ENCODE data around the gene OR4D1.
"Not testable (repeated sequence)": the region's sequence is repeated elsewhere in the genome, so short reads cannot be mapped to it uniquely, and the experiment has no call there.

The OR4D1 gene

DNA sequence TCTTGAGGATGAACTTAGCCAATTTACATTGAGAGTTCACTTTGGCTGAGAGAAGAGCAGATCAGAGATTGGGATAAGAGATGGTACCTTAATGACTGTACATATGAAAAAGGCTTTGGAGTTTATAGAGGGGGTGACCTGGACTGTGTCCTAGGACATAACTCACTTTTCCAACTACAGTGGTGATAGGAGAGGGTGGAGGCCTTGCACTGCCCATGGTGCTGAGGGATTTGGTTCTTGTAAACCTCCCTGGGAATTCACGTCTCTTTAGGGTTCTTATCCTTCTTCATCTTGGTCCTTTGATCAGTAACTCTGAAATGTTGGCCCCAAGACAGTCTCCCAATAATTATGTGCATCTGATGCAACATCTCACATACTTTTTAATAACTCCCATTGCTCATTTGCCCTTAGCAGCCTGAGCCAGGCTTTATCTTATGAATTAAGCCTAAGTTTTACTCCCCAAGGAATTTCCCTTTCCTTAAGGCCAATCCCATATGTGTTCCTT, at the start of gene OR4D1:
Gene OR4D1, plus strand, starts transcription at position 455 of the 505 bp plus-strand sequence. CDS start 6,770 bp downstream, outside the sequence.
- no peak for DNase-seq

DNA sequence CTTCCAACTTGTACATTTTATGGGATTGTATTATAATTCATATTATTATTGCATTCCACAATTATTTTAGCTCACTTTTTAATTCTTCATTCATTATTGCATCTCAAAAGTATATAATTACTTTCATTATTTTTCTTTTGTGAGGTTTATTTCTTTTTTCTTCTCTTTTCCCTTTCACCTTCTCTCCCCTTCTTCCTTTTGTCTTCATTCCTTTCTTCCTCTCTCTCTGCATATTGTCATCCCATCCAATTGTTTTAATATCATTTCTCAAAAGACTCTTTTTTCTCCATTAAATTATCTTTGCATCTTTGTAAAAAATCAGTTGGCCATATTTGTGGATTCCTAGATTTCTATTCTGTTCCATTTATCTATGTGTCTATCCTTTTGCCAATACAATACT, 47.7 kb upstream of the OR4D1 start:
- no peak for DNase-seq

DNA sequence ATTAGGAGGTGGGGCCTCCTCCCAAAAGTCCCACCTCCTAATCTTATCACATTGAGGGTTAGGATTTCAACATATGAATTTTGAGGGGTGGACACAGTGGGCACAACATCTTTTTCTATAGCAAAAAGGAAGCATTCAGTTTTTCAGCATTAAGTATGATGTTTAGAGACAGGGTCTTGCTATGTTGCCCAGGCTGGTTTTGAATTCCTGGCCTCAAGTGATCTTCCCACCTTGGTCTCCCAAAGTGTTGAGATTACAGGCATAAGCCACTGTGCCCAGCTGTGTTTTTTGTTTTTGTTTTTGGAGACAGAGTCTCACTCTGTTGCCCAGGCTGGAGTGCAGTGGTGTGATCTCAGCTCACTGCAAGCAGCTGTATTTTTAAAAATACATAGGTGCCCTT, 46.3 kb upstream of the OR4D1 start:
- not testable (repeated sequence) for DNase-seq

DNA sequence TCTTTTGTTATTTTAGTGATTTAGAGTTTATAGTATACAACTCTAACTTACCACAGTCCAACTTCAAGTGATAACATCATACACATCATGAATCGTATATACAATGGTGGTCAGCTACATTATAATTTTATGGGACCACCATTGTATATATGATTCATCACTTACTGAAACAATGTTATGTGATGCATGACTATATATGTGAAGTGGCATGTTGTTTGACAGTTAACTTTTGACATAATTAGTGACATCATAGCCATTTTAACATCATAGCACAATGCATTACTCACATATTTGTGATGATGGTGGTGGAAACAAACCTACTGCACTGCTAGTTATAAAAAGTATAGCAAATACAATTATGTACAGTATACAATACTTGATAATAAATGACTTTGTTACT, 43.1 kb upstream of the OR4D1 start:
- DNase-seq: no peak

DNA sequence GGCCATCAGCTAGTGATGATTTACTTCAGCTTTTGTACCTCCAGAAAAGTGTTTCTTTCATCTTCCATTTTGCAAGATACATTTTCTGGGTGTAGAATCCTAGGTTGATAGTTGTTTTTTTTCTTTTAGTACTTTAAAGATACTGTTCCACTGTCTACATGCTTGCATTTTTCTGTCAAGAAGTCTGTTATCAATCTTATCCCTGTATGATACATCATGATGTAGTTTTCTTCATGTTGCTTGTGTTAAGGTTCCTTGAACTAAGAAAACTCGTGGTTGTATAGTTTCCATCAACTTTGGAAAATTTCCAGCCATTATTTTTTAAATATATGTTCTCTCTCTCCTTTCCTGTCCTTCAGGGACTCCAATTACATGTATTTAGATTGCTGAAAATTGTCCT, 40.9 kb upstream of the OR4D1 start:
- DNase-seq: no peak

DNA sequence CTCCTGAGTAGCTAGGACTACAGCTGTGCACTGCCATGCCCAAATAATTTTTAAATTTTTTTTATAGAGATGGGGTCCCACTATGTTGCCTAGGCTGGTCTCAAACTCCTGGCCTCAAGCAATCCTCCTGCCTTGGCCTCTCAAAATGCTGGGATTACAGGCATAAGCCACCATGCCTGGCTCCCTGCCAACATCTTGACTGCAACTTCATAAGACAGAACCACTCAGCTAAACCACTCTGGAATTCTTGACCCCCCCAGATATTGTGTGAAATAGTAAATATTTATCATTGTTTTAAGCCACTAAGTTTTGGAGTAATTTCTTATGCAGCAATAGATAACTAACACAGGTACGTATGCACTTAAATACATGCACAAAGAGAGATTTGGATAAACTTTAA, 39.0 kb upstream of the OR4D1 start:
- DNase-seq: no peak

DNA sequence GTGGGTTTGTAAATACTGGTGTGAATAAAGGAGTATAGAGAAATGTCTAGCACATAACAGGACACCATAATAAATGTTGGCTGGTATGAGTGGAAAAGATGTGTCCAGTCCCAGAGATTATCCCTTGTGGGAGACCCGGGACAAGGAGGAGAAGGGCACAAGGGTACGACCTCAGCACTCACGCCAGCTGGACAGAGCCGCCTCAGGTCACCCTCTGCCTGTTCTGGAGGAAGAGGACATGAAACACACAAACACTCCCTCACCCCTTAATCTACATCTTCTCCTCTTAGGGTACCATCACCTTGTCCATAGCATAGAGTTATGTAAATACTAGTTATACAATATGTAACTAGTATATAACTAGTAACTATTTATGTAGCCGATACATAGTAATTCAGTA, 38.2 kb upstream of the OR4D1 start:
- DNase-seq: no peak

DNA sequence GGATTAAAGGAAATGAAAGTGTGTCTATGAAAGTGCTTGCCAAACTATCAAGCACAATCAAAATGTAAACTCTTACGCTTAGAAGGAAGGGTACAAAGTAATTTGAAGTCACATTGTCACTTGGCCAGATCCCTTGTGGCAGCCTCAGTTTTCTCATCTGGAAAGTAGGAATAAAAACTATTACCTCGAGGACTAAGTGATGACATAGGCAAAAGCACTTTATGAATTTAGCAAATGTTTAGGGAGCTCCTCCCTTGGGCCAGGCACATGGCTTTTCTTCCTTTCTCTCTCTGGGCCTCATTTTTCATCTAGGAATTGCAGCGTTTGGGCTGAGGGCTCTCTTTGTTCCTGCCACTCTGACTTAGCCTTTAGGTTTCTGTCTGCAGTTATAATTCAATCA, 36.5 kb upstream of the OR4D1 start:
- DNase-seq: no peak

DNA sequence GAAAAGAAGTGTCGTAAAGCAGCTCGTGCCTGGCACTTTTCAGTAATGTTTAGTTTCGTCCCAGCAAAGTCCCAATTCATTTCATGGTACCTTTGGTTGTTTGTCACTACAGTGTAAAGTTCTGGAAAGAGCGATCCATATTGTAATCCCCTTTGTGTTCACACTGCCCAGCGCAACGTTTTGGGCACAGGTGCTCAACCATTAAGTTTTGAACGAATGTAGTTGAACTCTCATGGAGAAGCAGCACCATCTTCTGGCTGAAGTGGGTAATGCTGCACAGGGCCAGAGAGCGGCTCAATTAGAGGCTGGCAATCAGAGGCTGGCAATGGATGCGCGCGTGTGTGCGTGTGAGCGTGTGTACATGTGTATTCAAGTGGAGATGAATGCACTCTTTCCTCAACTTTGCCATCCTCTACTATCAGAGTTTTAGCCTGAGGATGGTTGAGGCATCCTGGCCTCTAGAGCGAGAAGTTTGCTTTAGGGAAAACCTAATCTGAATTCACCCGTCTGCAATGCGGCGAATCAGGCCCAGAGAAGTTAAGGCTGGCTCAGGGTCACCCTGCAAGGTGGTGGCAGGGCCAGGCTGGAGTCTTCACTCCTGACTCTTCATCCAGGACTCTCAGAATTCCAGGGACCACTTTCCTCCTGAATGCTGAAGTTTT, 35.1 kb upstream of the OR4D1 start:
- DNase-seq: peak; percentile 85

DNA sequence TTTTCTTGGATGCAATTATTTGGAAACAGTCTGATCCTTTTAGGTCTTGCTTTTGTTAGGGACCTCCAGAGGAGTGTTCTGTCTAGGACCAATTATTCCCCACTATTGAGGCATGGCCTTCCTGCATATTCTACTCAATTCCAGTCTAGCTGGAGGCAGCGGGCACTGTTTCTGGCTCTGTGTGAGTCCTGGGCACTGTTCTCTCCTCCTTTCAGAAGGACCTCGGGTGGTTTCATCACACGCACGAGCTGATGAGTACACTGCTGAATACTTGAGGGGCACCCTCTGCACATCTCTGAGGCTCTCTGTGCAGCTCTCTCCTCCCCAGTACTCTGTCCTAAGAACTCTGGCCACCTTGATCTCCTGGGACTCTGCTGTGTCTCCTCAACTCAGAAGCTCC, 34.2 kb upstream of the OR4D1 start:
- DNase-seq: no peak

DNA sequence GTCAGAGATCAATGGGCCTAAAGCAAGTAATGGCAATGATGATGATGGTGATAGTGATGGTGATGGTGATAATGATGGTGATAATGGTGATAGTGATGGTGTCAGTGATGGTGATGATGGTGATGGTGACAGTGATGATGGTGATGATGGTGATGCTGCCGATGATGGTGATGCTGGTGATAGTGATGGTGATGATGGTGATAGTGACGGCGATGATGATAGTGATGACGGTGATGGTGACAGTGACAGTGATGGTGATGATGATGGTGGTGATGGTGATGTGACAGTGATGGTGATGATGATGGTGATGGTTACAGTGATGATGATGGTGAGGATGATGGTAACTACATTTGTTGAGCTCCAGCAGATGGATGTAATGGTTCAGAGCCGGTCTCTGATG, 30.8 kb upstream of the OR4D1 start:
- DNase-seq: no peak

DNA sequence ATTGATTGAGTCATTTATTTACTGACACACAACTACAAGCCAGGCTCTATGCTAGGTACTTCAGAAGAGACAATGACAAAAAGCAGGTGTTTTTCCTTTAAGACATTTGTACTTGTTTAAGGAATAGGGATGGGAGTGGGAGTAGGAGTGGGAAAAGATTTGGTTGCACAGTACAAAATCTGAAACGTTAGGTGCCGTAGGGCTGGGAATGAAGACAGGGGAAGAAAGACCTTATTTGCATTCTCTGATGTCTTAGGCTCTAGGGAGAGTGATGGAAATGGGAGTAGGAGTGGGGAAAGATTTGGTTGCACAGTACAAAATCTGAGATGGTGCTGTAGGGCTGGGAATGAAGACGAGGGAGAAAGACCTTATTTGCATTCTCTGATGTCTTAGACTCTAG, 28.7 kb upstream of the OR4D1 start:
- DNase-seq: no peak

DNA sequence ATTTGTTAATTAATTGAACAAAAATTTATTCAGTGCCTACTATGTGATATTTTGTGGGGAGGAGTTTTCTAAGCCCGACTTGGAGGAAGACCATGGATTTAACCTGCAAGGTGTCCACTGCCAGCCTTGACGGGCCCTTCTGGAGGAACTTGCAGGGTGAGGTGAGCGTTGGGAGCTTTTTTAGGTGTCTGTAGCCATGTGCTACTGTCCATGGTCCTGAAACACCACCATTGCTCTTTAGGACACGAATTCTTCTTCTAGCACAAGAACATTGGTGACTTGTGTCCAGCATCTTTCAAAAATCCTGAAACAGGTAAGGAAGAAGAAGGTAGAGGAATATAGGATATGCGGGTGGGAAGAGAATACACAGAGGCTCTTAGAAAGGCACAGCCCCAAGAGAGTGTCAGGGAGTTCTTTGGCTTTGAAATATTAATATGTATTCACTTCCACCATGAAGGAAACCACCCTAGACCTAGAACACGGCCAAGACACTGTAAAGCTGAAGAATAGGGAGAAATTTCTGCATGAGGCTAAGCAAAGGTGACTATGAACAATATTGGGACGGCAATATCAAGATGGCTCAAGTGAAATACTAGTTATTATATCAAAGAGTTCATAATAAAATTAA, 27.9 kb upstream of the OR4D1 start:
- DNase-seq: peak; percentile 62

DNA sequence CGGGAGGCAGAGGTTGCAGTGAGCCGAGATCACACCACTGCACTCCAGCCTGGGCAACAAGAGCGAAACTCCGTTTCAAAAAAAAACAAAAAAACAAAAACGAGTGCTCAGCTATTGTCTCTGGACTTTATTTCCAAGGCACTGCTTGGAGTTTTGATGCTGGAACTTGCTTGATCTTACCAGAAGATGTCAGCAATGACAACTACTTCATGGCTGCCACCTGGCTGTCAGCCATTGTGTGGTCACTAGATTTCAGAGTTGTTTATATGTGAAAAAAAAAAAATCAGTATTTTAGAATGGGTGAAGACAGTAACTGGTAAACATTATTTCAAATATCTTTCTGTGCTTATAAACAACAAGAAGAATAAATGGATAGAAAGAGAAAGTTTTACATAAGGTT, 26.3 kb upstream of the OR4D1 start:
- peak; percentile 76 for DNase-seq

DNA sequence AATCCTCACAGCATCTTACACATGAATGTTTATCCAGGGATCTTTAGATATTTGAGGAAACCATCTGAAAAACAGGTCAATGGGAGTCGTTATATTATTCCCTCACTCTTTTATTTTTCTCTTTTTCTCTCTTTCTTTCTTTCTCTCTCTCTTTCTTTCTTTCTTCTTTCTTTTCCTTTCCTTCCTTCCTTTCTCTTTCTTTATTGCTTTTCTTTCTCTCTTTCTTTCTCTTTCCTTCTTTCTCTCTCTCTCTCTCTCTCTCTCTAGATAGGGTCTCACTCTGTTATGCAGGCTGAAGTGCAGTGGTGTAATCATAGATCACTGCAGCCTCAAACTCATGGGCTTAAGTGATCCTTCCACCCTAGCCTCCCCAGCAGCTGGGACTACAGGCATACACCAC, 20.3 kb upstream of the OR4D1 start:
- no peak for DNase-seq

DNA sequence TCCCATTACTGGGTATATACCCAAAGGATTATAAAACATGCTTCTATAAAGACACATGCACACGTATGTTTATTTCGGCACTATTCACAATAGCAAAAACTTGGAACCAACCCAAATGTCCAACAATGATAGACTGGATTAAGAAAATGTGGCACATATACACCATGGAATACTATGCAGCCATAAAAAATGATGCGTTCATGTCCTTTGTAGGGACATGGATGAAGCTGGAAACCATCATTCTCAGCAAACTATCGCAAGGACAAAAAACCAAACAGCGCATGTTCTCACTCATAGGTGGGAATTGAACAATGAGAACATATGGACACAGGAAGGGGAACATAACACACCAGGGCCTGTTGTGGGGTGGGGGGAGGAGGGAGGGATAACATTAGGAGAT, 15.5 kb upstream of the OR4D1 start:
- not testable (repeated sequence) for DNase-seq

DNA sequence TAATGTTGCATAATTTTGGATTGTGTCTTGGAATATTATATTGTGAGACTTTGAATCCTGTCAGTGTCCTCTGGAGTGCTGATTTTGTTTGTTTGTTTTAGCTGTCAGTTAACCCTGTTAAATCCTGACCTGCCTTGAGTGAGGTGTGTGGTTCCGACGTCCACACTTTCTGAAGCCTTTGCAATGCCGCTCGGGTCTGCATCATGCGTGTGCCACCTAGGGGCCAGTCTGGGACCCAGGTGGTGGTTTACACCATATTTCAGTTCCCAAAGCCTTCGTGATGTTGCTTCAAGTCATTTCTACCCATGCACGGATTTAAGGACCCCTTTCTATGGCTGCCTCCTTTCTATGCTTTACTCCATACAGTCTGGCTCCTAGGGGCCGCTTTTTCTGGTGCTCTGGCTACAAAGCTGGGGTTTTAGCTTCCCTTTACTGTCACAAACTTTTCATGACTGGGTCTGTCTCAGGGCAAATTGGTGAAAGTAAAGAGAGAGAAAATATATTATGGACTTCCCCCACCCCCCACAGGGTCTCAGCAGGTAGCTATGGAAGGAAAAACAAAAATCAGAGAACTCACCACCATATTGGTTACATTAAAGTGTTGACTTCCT, 11.4 kb upstream of the OR4D1 start:
- DNase-seq: no peak

DNA sequence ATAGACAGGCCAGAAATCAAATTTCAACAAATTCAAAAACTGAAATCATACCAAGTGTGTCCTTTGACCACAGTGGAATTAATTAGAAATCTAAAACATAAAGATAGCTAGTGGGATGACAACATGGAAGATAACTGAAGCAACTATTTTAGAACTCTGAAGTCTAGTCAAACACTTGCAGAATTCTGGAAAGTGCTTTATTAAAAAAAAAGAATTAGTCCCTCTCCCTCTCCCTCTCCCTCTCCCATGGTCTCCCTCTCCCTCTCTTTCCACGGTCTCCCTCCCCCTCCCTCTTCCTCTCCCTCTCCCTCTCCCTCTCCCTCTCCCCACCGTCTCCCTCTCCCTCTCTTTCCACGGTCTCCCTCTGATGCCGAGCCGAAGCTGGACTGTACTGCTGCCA, 6.7 kb upstream of the OR4D1 start:
- DNase-seq: no peak

DNA sequence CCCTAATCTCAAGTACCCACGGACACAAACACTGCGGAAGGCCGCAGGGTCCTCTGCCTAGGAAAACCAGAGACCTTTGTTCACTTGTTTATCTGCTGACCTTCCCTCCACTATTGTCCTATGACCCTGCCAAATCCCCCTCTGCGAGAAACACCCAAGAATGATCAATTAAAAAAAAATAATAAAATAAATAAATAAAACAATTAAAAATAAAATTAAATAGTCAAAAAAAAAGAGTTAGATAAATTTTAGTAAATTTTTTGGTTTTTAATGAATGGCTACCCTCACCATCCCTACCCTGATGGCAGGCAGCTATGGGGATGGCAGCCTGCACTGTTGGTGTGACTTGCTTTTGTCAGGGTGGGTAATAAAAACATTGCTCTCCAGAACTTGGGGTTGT, 4.8 kb upstream of the OR4D1 start:
- DNase-seq: not testable (repeated sequence)

DNA sequence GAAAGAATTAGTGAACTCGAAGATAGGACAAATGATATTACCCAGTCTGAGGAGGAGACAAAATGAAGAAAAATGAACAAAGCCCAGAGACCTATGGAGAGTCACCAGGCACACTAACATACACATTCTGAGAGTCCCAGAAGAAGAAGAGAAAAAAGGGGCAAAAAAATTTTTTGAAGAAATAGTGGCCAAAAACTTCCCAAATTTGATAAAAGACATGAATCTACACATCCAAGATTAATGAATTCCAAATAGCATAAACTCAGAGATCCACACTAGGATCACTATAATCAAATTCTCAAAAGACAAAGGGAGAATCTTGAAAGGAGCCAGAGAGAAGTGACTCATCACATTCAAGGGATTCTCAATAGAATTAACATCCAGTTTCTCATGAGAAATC, 3.4 kb upstream of the OR4D1 start:
- no peak for DNase-seq

DNA sequence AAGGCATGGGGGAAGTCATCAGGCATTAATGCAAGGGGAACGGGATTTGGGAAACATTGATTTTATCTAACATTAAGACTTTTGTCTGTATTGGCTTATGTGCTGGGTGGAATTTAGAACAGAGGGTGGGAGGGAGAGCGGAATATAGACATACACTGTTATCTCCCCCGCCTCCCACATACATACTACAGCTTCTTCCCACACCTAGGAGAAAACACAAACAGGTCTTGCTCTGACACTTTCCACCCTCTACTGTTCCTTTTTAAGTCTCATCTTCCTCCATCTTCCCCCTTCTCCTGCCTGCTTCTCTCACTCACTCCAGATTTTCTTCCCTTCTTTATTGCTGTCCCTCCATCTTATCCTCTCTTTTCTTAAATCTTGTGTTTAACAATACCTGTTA, 425 bp downstream of the OR4D1 start:
- DNase-seq: no peak

DNA sequence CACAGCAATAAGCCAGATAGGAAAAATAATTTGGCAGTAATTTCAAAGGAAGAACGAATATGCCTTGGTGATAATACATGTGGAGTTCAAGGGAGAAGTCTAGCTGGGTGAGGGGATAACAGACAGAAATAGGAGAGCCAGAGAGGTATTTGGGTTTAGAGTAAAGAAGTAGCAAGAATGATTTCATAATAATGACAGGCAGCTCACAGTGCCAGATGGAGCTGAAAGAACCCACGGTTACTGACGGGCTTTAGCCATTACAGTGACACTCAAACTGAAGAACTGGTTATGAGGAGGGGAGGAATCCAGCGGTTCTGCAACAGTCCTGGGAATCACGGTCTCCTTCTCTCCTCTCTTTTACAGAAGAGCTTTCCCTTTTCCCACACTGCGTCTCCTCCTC, 2.2 kb downstream of the OR4D1 start:
- no peak for DNase-seq

DNA sequence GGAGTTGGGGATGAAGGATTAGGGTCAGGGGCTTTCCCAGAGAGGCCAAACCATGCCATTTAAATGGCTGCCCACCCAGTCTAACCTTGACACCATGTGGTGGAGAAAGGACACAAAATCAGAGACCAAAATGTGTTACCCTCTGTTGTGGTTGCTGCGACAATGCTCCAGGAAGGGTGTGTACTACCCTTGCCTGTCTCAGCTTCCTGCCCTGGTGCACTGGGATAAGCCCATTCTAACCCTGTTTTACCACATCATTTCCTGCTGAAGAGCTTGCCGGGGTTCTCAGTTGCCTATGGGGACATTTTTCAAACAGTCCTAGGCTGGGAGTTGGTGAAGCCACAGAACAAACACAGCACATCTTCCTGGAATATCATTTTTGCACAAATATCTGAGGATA, 4.9 kb downstream of the OR4D1 start:
- DNase-seq: peak; percentile 86

DNA sequence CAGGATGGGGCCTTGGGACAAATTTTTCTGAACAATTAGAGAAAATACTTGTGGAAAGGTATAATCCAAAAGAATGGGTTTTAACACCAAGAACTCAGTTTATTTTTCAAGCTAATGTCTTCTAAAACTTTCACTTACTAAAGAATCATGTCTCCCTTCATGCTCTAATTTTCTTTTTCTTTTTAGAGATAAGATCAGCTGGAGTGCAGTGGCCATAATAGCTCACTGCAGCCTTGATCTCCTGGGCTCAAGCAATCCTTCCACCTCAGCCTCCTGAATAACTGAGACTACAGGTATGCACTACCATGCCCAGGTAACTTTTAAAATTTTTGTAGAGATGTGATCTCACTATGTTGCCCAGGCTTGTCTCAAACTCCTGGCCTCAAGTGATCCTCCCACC, 5.5 kb downstream of the OR4D1 start:
- DNase-seq: peak; percentile 21
